K562 (cell line): ENCODE data around the gene LTBP1.
A peak's percentile ranks its signal among the peaks of the same experiment; 100 is the strongest.

Source experiments
- CEBPB ChIP-seq: fragments of 450-650 bp; IDR thresholded peaks from 2 replicates; pipeline ENCODE4 v1.6.1; 2016; ENCODE audit warnings: missing genetic modification characterization, missing compliant biosample characterization
- CREB1 ChIP-seq, 2 experiments: sonication (generic) in 1 of 2; formaldehyde crosslinking in 1 of 2; IDR thresholded peaks; 2 replicates each; pipeline versions ENCODE4 v1.6.1 to v1.8.0; 2012 to 2022; ENCODE audit warnings: inconsistent platforms in 1 of 2, mild to moderate bottlenecking in 1 of 2, missing genetic modification reagents in 1 of 2, moderate library complexity in 1 of 2
- CTCF ChIP-seq, 3 experiments: IDR thresholded peaks in 2 of 3; conservative IDR thresholded peaks in 1 of 3; 2 replicates each; pipeline ENCODE4 v1.5.1; 2011 to 2012; ENCODE audit warnings: low read length in 3 of 3, mild to moderate bottlenecking in 3 of 3, control low read depth in 2 of 3, improper control_type of control experiment in 1 of 3, inconsistent platforms in 1 of 3, low read depth in 1 of 3, mixed read lengths in 1 of 3, moderate library complexity in 1 of 3; ENCODE audit not compliant: insufficient read depth in 2 of 3
- CXXC5 ChIP-seq: fragments of 250-450 bp; sonication (Bioruptor Pico); IDR thresholded peaks from 2 replicates; pipeline ENCODE4 v1.8.0; 2022; ENCODE audit warnings: inconsistent platforms, mild to moderate bottlenecking, moderate library complexity
- FOS ChIP-seq: IDR thresholded peaks from 3 replicates; pipeline ENCODE4 v1.6.1; 2011; ENCODE audit not compliant: insufficient read length; ENCODE audit errors: extremely low read depth
- FOXA3 ChIP-seq, 2 experiments: fragments of 450-650 bp in 1 of 2; sonication (generic) in 1 of 2; formaldehyde crosslinking; IDR thresholded peaks in 1 of 2; conservative IDR thresholded peaks in 1 of 2; 2 replicates each; pipeline versions ENCODE4 v1.4.0 to v1.8.0; 2020 to 2022; ENCODE audit warnings: mild to moderate bottlenecking in 2 of 2, missing genetic modification reagents in 1 of 2
- HCFC1 ChIP-seq: IDR thresholded peaks from 2 replicates; pipeline ENCODE4 v1.6.1; 2012; ENCODE audit warnings: low read depth, low read length, improper control_type of control experiment
- HDAC1 ChIP-seq, 2 experiments: fragments of 450-650 bp; IDR thresholded peaks; 2 replicates each; pipeline ENCODE4 v1.6.1; 2016 to 2017; ENCODE audit warnings: inconsistent platforms in 1 of 2, mild to moderate bottlenecking in 1 of 2, moderate library complexity in 1 of 2
- OTX1 ChIP-seq: fragments of 450-650 bp; formaldehyde crosslinking; IDR thresholded peaks from 2 replicates; pipeline ENCODE4 v1.4.0; 2022; ENCODE audit warnings: mild to moderate bottlenecking
- SMAD1 ChIP-seq: fragments of 150-350 bp; IDR thresholded peaks from 2 replicates; pipeline ENCODE4 v1.6.1; 2014; ENCODE audit warnings: low read length, low read depth; ENCODE audit not compliant: partially characterized antibody
- XRCC5 ChIP-seq: fragments of 200-400 bp; formaldehyde crosslinking; IDR thresholded peaks from 2 replicates; pipeline ENCODE4 v1.6.1; 2017; ENCODE audit warnings: low read depth, mild to moderate bottlenecking, low read length
- ZNF584 ChIP-seq: fragments of 200-800 bp; sonication (Bioruptor generic); IDR thresholded peaks from 2 replicates; pipeline ENCODE4 v1.6.1; 2016; ENCODE audit warnings: low read depth, mild to moderate bottlenecking, missing genetic modification characterization, missing compliant biosample characterization

GRCh38 chr2:33298233-33298632 is 351.5 kb downstream of the LTBP1 start:
- TF ChIP-seq FOXA3 (CRISPR knock-in tag; conservative IDR thresholded peaks at IDR 0.05 in 1 of 2, IDR thresholded peaks at IDR 0.05 in 1 of 2) = no peak
- no peak for TF ChIP-seq CTCF (IDR thresholded peaks at IDR 0.05 in 2 of 3, conservative IDR thresholded peaks at IDR 0.05 in 1 of 3; ENCODE audit: insufficient read depth in 2 of 3, low read depth in 1 of 3, low read length in 3 of 3)
- no peak for TF ChIP-seq OTX1 (CRISPR knock-in tag)
- TF ChIP-seq CEBPB = peak; percentile 74
- TF ChIP-seq HDAC1 (IDR thresholded peaks at IDR 0.05) = no peak
- no peak for TF ChIP-seq FOS
- no peak for TF ChIP-seq CREB1 (IDR thresholded peaks at IDR 0.05)
- no peak for TF ChIP-seq CREB1 (CRISPR knock-in tag; IDR thresholded peaks at IDR 0.05)
- TF ChIP-seq XRCC5 = no peak
- no peak for TF ChIP-seq ZNF584
- no peak for TF ChIP-seq CXXC5
- TF ChIP-seq SMAD1 = no peak
- TF ChIP-seq HCFC1 = no peak
